AG04449 (cell line): ENCODE measurements around the gene CLDN9.

Experiments used
- CTCF ChIA-PET: fragments of 350-600 bp; formaldehyde crosslinking; extraction: SDS; loops from one replicate; lab custom pipeline; 2021; ENCODE audit warnings: antibody characterized with exemption; lab: Yijun Ruan, JAX
- POLR2A ChIA-PET: fragments of 400-600, 350-600 bp; formaldehyde crosslinking; extraction: SDS; loops from one replicate; lab custom pipeline; 2020; ENCODE audit warnings: antibody characterized with exemption, inconsistent platforms; lab: Yijun Ruan, JAX
- DNase-seq: peaks from one replicate; pipeline ENCODE4 v3.0.0-alpha.2; 2010; ENCODE audit warnings: low read depth, low spot score
- H3K4me3 ChIP-seq: 2 replicates; pipeline ENCODE4 v1.5.1; 2011; ENCODE audit warnings: low read depth, mild to moderate bottlenecking, control low read depth, low read length
- CTCF ChIP-seq: IDR thresholded peaks from one replicate; pipeline ENCODE4 v1.5.1; 2011; ENCODE audit warnings: mild to moderate bottlenecking, moderate library complexity, low read length, control low read depth, inconsistent platforms; ENCODE audit not compliant: insufficient read depth; ENCODE audit errors: missing control alignments

CLDN9 gene

GRCh38 chr16:3029491-3030221 is 16.9 kb downstream of the CLDN9 start:
- no peak for TF ChIP-seq CTCF
- POLR2A ChIA-PET = interaction anchor here (0.8 to 4.5 kb wide), 3 partner anchors 7 to 17 kb away, joined by 3 to 40 read pairs (median 6); partner anchors contain the start of genes CLDN9, HCFC1R1, THOC6 and TNFRSF12A
- H3K4me3 ChIP-seq = peak overlapping the region; percentile 25
- no peak for DNase-seq
- CTCF ChIA-PET = interaction anchor here (0.7 to 9.6 kb wide), 12 partner anchors 9 to 205 kb away, joined by 3 to 169 read pairs (median 12); partner anchors contain the start of genes BICDL2, CLDN6, HCFC1R1 and MMP25

GRCh38 chr16:3030222-3031212 is 17.8 kb downstream of the CLDN9 start:
- ChIA-PET POLR2A (interaction anchor here (0.5 to 4.5 kb wide), 4 partner anchors 8 to 18 kb away, joined by 3 to 40 read pairs (median 5); partner anchors contain the start of genes CLDN9, HCFC1R1, THOC6 and TNFRSF12A), CTCF (interaction anchor here (0.6 to 9.6 kb wide), 19 partner anchors 10 to 226 kb away, joined by 3 to 169 read pairs (median 9); partner anchors contain the start of genes BICDL2, CLDN6, HCFC1R1 and MEFV)
- H3K4me3 ChIP-seq = no peak overlapping the region
- no peak for TF ChIP-seq CTCF
- DNase-seq = no peak

- POLR2A ChIA-PET = interaction anchor here (4.5 kb wide), 1 partner anchor 10 kb away, joined by 40 read pairs; the partner anchor contains the start of genes HCFC1R1, THOC6 and TNFRSF12A
- CTCF ChIA-PET = interaction anchor here (1.0 to 9.6 kb wide), 16 partner anchors 9 to 136 kb away, joined by 3 to 169 read pairs (median 8); partner anchors contain the start of genes BICDL2, CLDN6, HCFC1R1 and MMP25
- no peak for DNase-seq
- no peak for TF ChIP-seq CTCF
- H3K4me3 ChIP-seq = no peak overlapping the region
Measured at GRCh38 chr16:3032624-3033023, 19.9 kb downstream of the CLDN9 start.

GRCh38 chr16:3035289-3035971 is 22.7 kb downstream of the CLDN9 start:
- H3K4me3 ChIP-seq = no peak overlapping the region
- ChIA-PET CTCF (interaction anchor here (1.3 to 9.6 kb wide), 6 partner anchors 6 to 93 kb away, joined by 3 to 169 read pairs (median 26); partner anchors contain the start of genes BICDL2 and MMP25), POLR2A (interaction anchor here (1.7 kb wide), 1 partner anchor 13 kb away, joined by 9 read pairs; no protein-coding TSS in a partner anchor)
- no peak for DNase-seq
- TF ChIP-seq CTCF = no peak

GRCh38 chr16:3035972-3036725 is 23.4 kb downstream of the CLDN9 start:
- CTCF ChIA-PET = interaction anchor here (1.3 to 9.6 kb wide), 5 partner anchors 5 to 93 kb away, joined by 3 to 169 read pairs (median 44); partner anchors contain the start of genes BICDL2 and MMP25
- no peak for TF ChIP-seq CTCF
- POLR2A ChIA-PET = no interaction called here
- no peak for DNase-seq
- H3K4me3 ChIP-seq = no peak overlapping the region
